GM12878 (cell line): ENCODE data around the gene SEM1. TPM values are rescaled to one million over a fixed set of nuclear protein-coding genes. Genes with fewer than 3 reads are reported as not detected.

Experiments
- ATAC-seq: fragments of 200-7000 bp; cut with Tn5 transposase; 3 replicates; pipeline ENCODE4 v1.9.1; 2020; ENCODE audit warnings: mild to moderate bottlenecking, moderate library complexity
- BruUV-seq: library from RNA; stranded (reverse); fragments of 400-500 nt; replicated peaks from 2 replicates; lab custom pipeline; 2021; lab: Mats Ljungman, UMichigan
- CTCF ChIA-PET: fragments of 300-600 bp; sonication (Branson Sonifier 250); formaldehyde crosslinking; extraction: SDS; loops from one replicate; lab custom pipeline; 2021; ENCODE audit warnings: inconsistent platforms; lab: Yijun Ruan, JAX
- POLR2A ChIA-PET: fragments of 350-600 bp; formaldehyde crosslinking; extraction: SDS; loops from one replicate; lab custom pipeline; 2021; ENCODE audit warnings: inconsistent platforms; lab: Charles Lee
- RAD21 ChIA-PET: fragments of 300-600 bp; sonication (Branson Sonifier 250); formaldehyde crosslinking; loops from one replicate; lab custom pipeline; 2023; ENCODE audit warnings: antibody characterized with exemption; ENCODE audit not compliant: unreplicated experiment; lab: Charles Lee
- SMC1A ChIA-PET: fragments of 300-600 bp; sonication (Branson Sonifier 250); formaldehyde crosslinking; loops from one replicate; lab custom pipeline; 2023; ENCODE audit not compliant: unreplicated experiment, uncharacterized antibody; lab: Charles Lee
- DNase-seq: peaks from one replicate; pipeline ENCODE4 v3.0.0-alpha.2; 2011; ENCODE audit warnings: low read depth, low spot score
- FAIRE-seq: peaks from 3 replicates; lab custom pipeline; 2011; peaks lifted over from hg19 to GRCh38; lab: Jason Lieb, UNC
- H2AFZ ChIP-seq: 2 replicates; pipeline ENCODE4 v1.6.0; 2011; ENCODE audit warnings: low read depth, low read length, control low read depth; ENCODE audit not compliant: control insufficient read depth
- H3K27ac ChIP-seq: 2 replicates; pipeline ENCODE4 v1.5.1; 2011; ENCODE audit warnings: control low read depth; ENCODE audit not compliant: control insufficient read depth, insufficient read depth
- H3K27me3 ChIP-seq, 2 experiments: replicated peaks in 1 of 2; 2 replicates each; pipeline versions ENCODE4 v1.6.0 to v1.6.1; 2011; ENCODE audit warnings: low read length in 1 of 2; ENCODE audit not compliant: control insufficient read depth in 2 of 2, insufficient read depth in 2 of 2
- H3K36me3 ChIP-seq, 2 experiments: 2 replicates each; pipeline ENCODE4 v1.5.1; 2011; ENCODE audit warnings: low read length in 1 of 2; ENCODE audit not compliant: control insufficient read depth in 2 of 2, insufficient read depth in 2 of 2
- H3K4me1 ChIP-seq: 2 replicates; pipeline ENCODE4 v1.6.1; 2011; ENCODE audit warnings: mild to moderate bottlenecking, low read length, moderate library complexity, mixed read lengths; ENCODE audit not compliant: control insufficient read depth, insufficient read depth
- H3K4me2 ChIP-seq: 2 replicates; pipeline ENCODE4 v1.6.0; 2011; ENCODE audit warnings: control low read depth; ENCODE audit not compliant: control insufficient read depth, insufficient read depth
- H3K4me3 ChIP-seq: fragments of 200-600 bp; sonication (generic); 2 replicates; pipeline ENCODE4 v1.5.1; 2016
- H3K79me2 ChIP-seq: 2 replicates; pipeline ENCODE4 v1.6.0; 2011; ENCODE audit warnings: low read length; ENCODE audit not compliant: control insufficient read depth, insufficient read depth
- H3K9ac ChIP-seq: 2 replicates; pipeline ENCODE4 v1.8.0; 2011; ENCODE audit warnings: low read length, control low read depth, mixed read lengths; ENCODE audit not compliant: control insufficient read depth, insufficient read depth
- H3K9me3 ChIP-seq: replicated peaks from 3 replicates; pipeline ENCODE4 v1.5.1; 2011; ENCODE audit warnings: mild to moderate bottlenecking, low read length; ENCODE audit not compliant: control insufficient read depth, insufficient read depth
- H4K20me1 ChIP-seq: 2 replicates; pipeline ENCODE4 v1.6.0; 2011; ENCODE audit not compliant: control insufficient read depth, insufficient read depth
- CBFB ChIP-seq: IDR thresholded peaks from 2 replicates; pipeline ENCODE4 v1.6.1; 2016; ENCODE audit warnings: antibody characterized with exemption, low read depth
- CBX3 ChIP-seq: fragments of 200-600 bp; sonication (generic); IDR thresholded peaks from 2 replicates; pipeline ENCODE4 v1.6.1; 2016; ENCODE audit warnings: low read depth, borderline replicate concordance
- CHD1 ChIP-seq: IDR thresholded peaks from 2 replicates; pipeline ENCODE4 v1.6.1; 2012; ENCODE audit warnings: low read depth, low read length, improper control_type of control experiment
- CHD4 ChIP-seq: fragments of 200-600 bp; sonication (generic); IDR thresholded peaks from 2 replicates; pipeline ENCODE4 v1.6.1; 2016; ENCODE audit warnings: mild to moderate bottlenecking
- IKZF1 ChIP-seq: fragments of 450-650 bp; conservative IDR thresholded peaks from 2 replicates; pipeline ENCODE4 v1.6.1; 2017; ENCODE audit warnings: antibody characterized with exemption, mild to moderate bottlenecking
- JUND ChIP-seq: IDR thresholded peaks from 2 replicates; pipeline ENCODE4 v1.6.1; 2012; ENCODE audit warnings: low read depth, mild to moderate bottlenecking, low read length, improper control_type of control experiment, moderate library complexity
- PAX5 ChIP-seq: IDR thresholded peaks from 2 replicates; pipeline ENCODE4 v1.6.1; 2011; ENCODE audit warnings: low read depth, low read length, borderline replicate concordance
- PAX8 ChIP-seq: fragments of 450-650 bp; IDR thresholded peaks from 2 replicates; pipeline ENCODE4 v1.6.1; 2017; ENCODE audit warnings: mild to moderate bottlenecking, moderate library complexity
- RBBP5 ChIP-seq: fragments of 200-600 bp; sonication (generic); conservative IDR thresholded peaks from 2 replicates; pipeline ENCODE4 v1.6.1; 2016
- TAF1 ChIP-seq: IDR thresholded peaks from 2 replicates; pipeline ENCODE4 v1.6.1; 2011; ENCODE audit warnings: mild to moderate bottlenecking, low read depth, low read length, borderline replicate concordance
- TARDBP ChIP-seq: IDR thresholded peaks from 2 replicates; pipeline ENCODE4 v1.6.1; 2016; ENCODE audit warnings: borderline replicate concordance
- WGBS: methylation state at CpG from one replicate; pipeline ENCODE4 v1.1.6; 2016; ENCODE audit warnings: low lambda C conversion rate; ENCODE audit not compliant: insufficient replicate concordance, insufficient coverage; ENCODE audit errors: missing lambda C conversion rate; 5-methylcytosine and 5-hydroxymethylcytosine counted together
- in situ Hi-C: fragments of 300-500 bp; cut with MboI; formaldehyde crosslinking; loops from 9 replicates; pipeline ENCODE4 v1.14.3; 2018; ENCODE audit warnings: mixed read lengths
- intact Hi-C: fragments of 100-400 bp; cut with micrococcal nuclease; formaldehyde crosslinking; loops from one replicate; pipeline ENCODE4 v1.14.2; 2022; ENCODE audit not compliant: unreplicated experiment
- polyA plus RNA-seq, 11 experiments: library from polyadenylated mRNA; depleted of rRNA in 4 of 11; unstranded in 6 of 11; stranded (reverse) in 5 of 11; fragments of >200 nt; fragmentation: Nextera tagmentation in 4 of 11; fragmentation: Illumina TruSeq in 1 of 11; extraction: Ambion mirVana in 4 of 11; extraction: Trizol in 1 of 11; gene quantifications; 1 replicate in 1 of 11; 2 replicates in 10 of 11; pipeline versions ENCODE4 v1.2.1 to v1.2.3, GENCODE V29; 2011 to 2016; ENCODE audit warnings: inconsistent platforms in 2 of 11, missing spikeins in 2 of 11, low read depth in 1 of 11
- total RNA-seq, 4 experiments: library from RNA; depleted of rRNA in 3 of 4; stranded (reverse); fragments of >200 nt in 3 of 4; fragmentation: Illumina TruSeq in 1 of 4; extraction: Trizol in 1 of 4; gene quantifications; 2 replicates each; pipeline versions ENCODE4 v1.2.1 to v1.2.3, GENCODE V29; 2013 to 2021
- TF ChIP-seq, protein P1 (sequence below): IDR thresholded peaks from 2 replicates; pipeline ENCODE4 v1.6.1; 2012; ENCODE audit warnings: low read length, inconsistent platforms
- TF ChIP-seq, protein P2 (sequence below): fragments of 450-650 bp; IDR thresholded peaks from 2 replicates; pipeline ENCODE4 v1.6.1; 2017; ENCODE audit warnings: mild to moderate bottlenecking, low read depth, inconsistent platforms; ENCODE audit not compliant: poor library complexity, severe bottlenecking

The SEM1 gene
- total and polyA plus RNA-seq, 10 of the 15 experiments (the other 5 are each of a cell fraction or from before 2014, with no cell fraction given) = 44.6 to 606 (median 356) TPM

DNA sequence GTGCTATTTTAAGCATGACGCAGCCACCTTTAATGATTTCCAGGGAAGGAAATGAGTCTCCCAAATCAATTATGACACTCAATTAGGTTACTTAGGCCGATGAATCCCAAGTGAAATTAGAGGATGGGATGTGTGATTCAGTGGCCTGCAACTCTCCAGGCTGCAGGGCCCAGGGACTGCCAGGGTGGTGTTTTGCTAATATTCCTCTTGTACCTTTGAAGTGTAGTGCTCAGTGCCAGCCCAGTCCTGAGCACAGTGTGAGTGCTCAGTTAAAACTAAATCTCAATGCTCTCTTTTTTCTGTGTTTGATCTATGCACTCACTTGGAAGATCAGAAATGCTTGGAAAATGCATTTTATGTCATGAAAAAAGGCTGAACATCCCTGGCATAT, 51.6 kb downstream of the SEM1 start:
- BruUV-seq = no TSS peak
- WGBS = 56% methylated on average over 2 of the region's 2 CpGs
- CTCF ChIA-PET = interaction anchor here (0.5 kb wide), 1 partner anchor 503 kb away, joined by 3 read pairs; no protein-coding TSS in a partner anchor
- H3K4me2 ChIP-seq = no peak overlapping the region
- RAD21 ChIA-PET = no interaction called here
- DNase-seq (no peak), ATAC-seq (no peak), FAIRE-seq (no peak)
- POLR2A ChIA-PET = no interaction called here
- intact Hi-C loops = no loop called here
- H4K20me1 ChIP-seq = no peaks in the 10 kb centered on the region
- H3K36me3 ChIP-seq = no peaks in the 10 kb centered on the region
- SMC1A ChIA-PET = no interaction called here
- H3K9ac ChIP-seq = no peak overlapping the region
- TF ChIP-seq, protein P1, sequence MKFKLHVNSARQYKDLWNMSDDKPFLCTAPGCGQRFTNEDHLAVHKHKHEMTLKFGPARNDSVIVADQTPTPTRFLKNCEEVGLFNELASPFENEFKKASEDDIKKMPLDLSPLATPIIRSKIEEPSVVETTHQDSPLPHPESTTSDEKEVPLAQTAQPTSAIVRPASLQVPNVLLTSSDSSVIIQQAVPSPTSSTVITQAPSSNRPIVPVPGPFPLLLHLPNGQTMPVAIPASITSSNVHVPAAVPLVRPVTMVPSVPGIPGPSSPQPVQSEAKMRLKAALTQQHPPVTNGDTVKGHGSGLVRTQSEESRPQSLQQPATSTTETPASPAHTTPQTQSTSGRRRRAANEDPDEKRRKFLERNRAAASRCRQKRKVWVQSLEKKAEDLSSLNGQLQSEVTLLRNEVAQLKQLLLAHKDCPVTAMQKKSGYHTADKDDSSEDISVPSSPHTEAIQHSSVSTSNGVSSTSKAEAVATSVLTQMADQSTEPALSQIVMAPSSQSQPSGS = no peak
- TF ChIP-seq PAX5 (no peak), CHD1 (no peak), JUND (no peak), IKZF1 (no peak), CBFB (no peak)
- H3K4me3 ChIP-seq = no peak overlapping the region
- H3K79me2 ChIP-seq = no peaks in the 10 kb centered on the region
- H3K4me1 ChIP-seq = no peaks in the 10 kb centered on the region
- no peaks in the 10 kb centered on the region for H3K27me3 ChIP-seq
- no peaks in the 10 kb centered on the region for H3K9me3 ChIP-seq
- in situ Hi-C loops = no loop called here
- H3K27ac ChIP-seq = no peak overlapping the region
- no peak overlapping the region for H2AFZ ChIP-seq

DNA sequence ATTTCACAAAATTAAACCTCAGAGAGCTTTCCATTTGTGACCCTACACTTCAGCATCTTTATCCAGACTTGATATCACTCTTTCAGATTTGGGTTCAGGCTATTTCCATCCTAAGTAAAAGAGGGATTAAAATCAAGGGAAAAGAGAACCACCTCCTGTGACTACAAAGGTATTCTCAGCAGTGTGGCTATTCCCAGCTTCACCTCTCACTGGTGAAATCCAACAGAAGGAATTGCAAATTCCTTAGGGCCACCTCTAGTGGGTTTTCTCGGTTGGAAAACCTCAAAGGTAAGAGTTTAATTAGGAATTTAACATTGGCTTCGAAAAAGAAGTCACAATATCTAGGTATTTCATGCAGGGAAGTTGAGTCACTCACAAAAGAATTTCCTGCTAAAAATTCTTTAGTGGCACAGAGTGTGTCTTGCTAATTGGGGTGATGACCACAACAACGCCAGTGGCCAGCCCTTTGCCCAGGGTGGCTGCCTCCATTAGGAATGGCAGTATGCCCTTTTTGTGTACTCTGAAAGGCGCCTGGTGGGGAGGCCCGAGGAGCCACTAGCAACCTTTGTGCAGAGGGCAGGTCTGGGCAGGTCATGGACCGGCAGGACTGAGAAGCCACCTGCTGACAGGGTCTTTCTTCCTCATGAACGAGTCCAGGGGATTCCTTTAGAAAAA, 52.2 kb downstream of the SEM1 start:
- TF ChIP-seq RBBP5 (no peak), TAF1 (no peak), PAX8 (no peak), IKZF1 (no peak), CBX3 (no peak), TARDBP (no peak), CHD4 (no peak)
- TF ChIP-seq, protein P1 = no peak
- TF ChIP-seq, protein P2, sequence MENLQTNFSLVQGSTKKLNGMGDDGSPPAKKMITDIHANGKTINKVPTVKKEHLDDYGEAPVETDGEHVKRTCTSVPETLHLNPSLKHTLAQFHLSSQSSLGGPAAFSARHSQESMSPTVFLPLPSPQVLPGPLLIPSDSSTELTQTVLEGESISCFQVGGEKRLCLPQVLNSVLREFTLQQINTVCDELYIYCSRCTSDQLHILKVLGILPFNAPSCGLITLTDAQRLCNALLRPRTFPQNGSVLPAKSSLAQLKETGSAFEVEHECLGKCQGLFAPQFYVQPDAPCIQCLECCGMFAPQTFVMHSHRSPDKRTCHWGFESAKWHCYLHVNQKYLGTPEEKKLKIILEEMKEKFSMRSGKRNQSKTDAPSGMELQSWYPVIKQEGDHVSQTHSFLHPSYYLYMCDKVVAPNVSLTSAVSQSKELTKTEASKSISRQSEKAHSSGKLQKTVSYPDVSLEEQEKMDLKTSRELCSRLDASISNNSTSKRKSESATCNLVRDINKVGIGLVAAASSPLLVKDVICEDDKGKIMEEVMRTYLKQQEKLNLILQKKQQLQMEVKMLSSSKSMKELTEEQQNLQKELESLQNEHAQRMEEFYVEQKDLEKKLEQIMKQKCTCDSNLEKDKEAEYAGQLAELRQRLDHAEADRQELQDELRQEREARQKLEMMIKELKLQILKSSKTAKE = no peak
- intact Hi-C loops (no loop called here), in situ Hi-C loops (no loop called here)
- ChIA-PET CTCF (interaction anchor here (0.5 kb wide), 1 partner anchor 503 kb away, joined by 3 read pairs; no protein-coding TSS in a partner anchor), RAD21 (no interaction called here), SMC1A (no interaction called here), POLR2A (no interaction called here)
- no peaks in the 10 kb centered on the region for H3K27me3 ChIP-seq
- H3K36me3 ChIP-seq = no peaks in the 10 kb centered on the region
- H3K4me2 ChIP-seq = no peak overlapping the region
- H3K4me3 ChIP-seq = no peak overlapping the region
- ATAC-seq = no peak
- H3K79me2 ChIP-seq = no peaks in the 10 kb centered on the region
- no peaks in the 10 kb centered on the region for H4K20me1 ChIP-seq
- no peak overlapping the region for H2AFZ ChIP-seq
- H3K9me3 ChIP-seq = no peaks in the 10 kb centered on the region
- no peak overlapping the region for H3K9ac ChIP-seq
- 60% methylated on average over 7 of the region's 7 CpGs for WGBS
- no peak for FAIRE-seq
- no peak for DNase-seq
- no peaks in the 10 kb centered on the region for H3K4me1 ChIP-seq
- H3K27ac ChIP-seq = no peak overlapping the region
- BruUV-seq = no TSS peak
